Umbilical cord (tissue), 2 donors: ENCODE measurements around the gene UCK1. TPM values are rescaled to one million over a fixed set of nuclear protein-coding genes. Genes with fewer than 3 reads are reported as not detected.
"Not testable (repeated sequence)": the region's sequence is repeated elsewhere in the genome, so short reads cannot be mapped to it uniquely, and the experiment has no call there.

ENCODE experiments used
- DNase-seq: peaks from one replicate; pipeline ENCODE4 v3.0.0-alpha.2; 2015; ENCODE audit warnings: low spot score
- total RNA-seq: library from RNA; depleted of rRNA; stranded (reverse); fragments of >200 nt; gene quantifications from one replicate; pipeline ENCODE4 v1.2.3, GENCODE V29; 2014; ENCODE audit warnings: low replicate concordance; ENCODE audit not compliant: insufficient read depth

UCK1 gene
- total RNA-seq, 1 donor from 2014 or later, result 14.7 TPM

DNA sequence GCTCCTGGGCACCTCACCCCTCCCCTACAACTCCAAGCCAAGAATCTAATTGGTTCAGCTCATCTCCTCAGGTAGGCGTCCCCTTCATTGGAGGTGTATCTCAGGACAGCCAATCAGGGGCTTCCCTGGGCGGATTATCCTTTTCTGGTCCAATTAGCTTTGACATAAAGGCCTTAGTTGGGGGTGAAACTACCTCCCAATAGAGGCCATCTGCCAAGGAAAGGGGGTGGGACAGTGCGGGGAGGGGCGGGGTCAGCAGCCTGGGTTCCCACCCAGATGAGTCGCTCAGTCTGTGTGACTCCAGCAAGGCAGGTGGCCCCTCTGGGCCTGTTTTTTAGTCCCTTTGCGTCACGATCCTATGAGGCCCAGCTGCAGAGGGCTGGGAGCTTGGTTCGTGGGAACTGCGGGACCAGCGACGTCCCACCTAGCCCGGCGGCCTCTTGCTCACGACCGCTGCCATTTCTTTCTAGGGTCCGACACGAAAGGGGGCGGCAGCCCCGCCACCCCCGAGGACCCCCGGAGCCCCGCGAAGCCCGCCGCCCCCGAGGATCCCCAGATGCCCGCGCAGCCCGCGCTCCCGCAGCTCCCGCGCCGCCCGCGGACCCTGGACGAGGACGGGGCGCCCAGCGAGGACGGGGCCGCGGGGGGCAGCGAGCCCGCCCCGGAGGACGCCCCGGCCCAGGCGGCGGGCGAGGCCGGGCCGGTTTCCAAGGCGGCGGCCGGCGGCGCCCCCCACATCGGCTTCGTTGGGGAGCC, 23.2 kb upstream of the UCK1 start:
- no peak for DNase-seq

DNA sequence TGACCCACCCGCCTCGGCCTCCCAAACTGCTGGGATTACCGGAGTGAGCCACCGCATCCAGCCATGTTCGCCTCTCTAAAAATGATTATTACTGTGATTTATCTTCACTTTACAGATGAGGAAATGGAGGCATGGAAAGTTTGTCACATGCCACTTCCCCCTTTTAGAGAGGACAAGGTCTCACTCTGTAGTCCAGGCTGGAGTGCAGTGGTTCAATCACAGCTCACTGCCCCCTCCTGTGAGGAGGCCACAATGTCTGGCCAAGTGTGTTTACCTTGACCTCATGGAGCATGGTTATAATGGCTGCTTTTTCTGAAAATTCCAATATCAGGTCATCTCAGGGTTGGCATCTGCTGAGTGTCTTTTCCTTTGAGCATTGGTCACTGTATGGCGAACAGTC, 21.0 kb upstream of the UCK1 start:
- no peak for DNase-seq

DNA sequence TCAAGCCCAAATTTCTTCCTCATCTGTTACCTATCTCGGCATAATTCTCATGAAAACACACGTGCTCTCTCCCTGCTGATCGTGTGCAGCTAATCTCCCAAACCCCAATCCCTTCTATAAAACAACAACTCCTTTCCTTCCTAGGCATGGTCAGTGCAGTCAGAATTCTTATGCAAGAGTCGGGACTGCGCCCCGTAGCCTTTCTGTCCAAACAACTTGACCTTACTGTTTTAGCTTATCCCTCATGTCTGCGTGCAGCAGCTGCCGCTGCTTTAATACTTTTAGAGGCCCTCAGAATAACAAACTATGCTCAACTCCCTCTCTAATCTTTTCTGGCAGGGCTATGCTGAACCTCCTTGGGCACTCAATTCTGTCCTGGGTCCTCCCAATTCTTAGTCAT, 19.4 kb upstream of the UCK1 start:
- DNase-seq, result peak; percentile 18

DNA sequence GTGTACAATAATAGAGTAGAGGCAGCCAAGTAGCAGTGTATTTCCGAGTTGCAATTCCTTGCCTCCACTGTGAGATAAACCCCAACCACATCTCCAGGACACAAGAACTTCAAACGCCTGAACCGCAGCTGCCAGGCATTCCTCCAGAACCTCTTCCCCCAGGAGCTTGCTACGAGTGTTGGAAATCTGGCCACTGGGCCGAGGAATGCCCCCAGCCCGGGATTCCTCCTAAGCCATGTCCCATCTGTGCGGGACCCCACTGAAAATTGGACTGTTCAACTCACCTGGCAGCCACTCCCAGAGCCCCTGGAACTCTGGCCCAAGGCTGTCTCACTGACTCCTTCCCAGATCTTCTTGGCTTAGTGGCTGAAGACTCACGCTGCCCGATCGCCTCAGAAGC, 18.1 kb upstream of the UCK1 start:
- DNase-seq, result not testable (repeated sequence)

DNA sequence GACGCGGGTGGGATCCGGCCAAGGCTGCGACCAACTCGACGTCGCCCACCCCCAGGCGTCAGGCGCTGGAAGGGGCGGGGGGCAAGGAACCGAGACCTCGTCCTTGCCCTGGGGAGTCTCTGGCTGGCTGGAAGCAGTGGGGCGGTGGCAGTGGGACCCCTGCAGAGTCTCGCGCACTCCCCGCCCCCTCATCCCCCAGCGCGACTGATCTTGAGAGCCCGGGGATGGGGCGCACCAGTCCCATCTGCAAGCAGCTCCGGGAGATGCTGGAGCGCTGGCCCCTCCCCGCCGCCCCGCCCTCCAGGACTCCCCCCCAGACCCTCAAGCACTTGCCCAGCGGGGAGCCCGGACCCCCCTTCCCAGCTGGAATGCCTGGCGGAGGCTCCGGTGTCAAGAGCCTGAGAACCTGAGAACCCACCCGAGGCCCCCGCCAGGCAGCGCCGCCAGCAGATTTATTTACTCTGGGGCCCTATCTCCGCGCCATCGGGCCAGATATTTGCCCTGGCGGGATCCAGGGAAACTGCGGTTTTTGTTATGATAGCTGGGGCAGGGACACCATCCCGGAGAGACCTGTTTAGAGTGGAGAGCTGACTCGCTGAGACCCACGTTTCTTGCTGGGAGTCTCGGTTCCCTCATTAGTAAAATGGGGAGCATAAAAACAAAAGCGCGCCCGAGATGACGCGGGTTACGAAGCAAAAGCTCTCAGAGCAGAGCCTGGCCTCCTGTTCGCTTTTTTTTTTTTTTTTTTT, 15.4 kb upstream of the UCK1 start:
- DNase-seq, result no peak

DNA sequence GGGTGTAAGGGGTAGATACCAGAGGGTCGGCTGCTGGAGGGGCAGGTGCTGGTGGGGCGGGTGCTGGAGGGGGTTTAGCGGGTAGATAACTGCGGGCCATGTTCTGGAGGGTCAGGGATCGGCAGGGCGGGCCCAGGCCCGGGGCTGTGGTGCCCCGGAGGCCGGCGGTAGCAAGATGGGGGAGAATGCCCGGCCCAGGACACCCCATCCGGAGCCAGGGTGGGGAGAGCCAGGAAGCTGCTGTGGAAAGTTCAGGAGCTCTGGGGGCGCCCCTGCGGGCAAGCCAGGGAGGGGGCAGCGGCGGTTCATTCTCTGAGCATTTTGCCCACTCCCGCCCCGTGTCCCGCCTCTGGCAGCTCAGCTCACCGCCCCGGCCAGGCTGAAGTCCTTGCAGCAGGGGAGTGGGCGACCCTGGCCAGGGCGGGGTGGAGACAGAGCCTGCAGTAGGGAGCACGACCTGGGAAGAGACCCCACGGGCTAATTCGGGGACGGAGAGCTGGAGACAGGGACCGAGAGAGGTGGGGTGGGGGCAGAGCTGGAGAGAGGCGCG, 14.8 kb upstream of the UCK1 start:
- no peak for DNase-seq

DNA sequence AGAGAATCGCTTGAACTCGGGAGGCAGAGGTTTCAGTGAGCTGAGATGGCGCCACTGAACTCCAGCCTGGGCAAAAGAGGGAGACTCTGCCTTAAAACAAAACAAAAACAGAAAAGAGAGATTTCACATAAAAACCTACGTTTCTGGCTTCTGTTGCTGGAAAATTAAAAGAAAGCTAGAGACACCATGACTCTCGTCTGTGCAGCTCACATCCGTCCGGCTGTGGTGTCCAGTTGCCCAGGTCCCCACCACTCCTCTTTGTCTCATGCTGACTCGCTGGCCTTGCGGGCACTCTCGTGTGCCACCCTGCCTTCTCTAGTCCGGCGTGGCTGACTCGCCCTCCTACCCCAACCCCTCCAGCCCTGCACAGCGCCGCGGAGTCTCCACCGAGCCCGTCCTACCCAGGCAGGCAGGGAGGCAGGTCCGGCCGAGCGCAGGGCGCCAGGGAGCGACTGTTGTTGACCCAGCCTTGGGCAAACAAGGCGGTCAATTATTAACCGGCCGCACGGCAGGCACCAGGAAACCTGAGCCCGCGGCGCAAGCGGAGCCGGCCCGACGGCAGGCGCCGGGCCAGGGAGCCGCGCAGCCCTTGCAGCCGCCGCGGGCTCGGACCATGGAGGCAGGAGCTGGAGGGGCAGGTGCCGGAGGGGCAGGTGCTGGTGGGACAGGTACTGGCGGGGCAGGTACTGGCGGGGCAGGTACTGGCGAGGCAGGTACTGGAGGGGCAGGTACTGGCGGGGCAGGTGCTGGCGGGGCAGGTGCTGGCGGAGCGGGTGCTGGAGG, 14.1 kb upstream of the UCK1 start, which contains the start of gene PRRT1B:
Gene PRRT1B, plus strand, starts transcription at position 521 of the 783 bp plus-strand sequence. Its CDS starts 93 bp downstream, at position 614.
- DNase-seq, result no peak

DNA sequence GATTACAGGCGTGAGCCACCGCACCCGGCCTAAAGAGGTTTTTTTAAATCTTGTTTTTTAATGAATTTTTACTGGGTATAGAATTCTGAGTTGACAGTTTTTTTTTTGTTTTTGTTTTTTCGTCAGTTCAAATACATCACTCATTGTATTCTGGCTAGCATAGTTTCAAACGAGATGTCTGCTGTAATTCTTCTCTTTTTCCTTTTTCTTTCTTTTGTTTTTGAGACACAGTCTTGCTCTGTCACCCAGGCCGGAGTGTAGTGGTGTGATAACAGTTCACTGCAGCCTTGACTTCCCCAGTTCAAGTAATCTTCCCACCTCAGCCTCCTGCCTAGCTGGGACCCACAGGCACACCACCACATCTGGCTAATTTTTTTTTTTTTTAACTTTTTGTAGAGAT, 12.1 kb upstream of the UCK1 start:
- DNase-seq, result no peak

DNA sequence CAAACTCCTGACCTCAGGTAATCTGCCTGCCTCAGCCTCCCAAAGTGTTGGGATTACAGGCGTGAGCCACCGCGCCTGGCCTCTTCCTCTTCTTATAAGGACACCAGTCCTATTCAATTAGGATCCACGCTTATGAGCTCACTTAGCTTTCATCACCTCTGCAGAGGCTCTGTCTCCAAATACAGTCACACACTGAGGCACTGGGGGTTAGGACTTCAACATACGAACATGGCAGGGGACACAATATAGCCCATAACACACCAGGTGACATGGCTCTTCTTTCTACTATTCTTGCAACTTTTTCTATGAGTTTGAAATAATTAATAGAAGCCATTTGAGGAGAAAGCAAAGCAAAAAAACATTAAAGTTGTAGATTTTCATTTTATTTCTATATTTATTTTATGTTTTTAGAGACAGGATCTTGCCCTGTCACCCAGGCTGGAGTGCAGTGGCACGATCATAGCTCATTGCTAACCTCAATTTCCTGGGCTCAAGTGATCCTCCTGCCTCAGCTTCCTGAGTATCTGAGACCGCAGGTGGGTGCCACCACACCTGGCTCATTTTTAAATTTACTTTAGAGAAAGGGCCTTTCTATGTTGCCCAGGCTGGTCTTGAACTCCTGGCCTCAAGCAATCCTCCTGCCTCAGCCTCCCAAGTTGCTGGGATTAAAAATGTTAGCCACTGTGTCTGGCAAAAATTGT, 8.3 kb upstream of the UCK1 start:
- DNase-seq, result no peak

DNA sequence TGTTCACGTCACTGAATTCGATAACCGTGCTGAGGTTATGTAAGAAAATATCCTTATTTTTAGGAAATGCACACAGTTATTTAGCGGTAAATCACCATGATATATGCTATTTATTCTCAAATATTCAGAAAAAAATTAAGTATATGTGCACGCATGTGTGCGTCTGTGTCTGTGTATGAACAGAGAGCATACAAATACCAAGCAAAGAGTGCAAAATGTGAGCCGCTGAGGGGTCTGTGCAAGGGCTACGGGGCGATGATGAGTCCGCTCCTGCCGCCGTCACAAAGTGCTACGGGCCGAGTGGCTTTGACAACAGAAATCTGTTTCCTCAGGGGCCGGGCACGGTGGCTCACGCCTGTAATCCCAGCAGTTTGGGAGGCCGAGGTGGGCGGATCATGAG, 6.9 kb upstream of the UCK1 start:
- DNase-seq, result no peak

DNA sequence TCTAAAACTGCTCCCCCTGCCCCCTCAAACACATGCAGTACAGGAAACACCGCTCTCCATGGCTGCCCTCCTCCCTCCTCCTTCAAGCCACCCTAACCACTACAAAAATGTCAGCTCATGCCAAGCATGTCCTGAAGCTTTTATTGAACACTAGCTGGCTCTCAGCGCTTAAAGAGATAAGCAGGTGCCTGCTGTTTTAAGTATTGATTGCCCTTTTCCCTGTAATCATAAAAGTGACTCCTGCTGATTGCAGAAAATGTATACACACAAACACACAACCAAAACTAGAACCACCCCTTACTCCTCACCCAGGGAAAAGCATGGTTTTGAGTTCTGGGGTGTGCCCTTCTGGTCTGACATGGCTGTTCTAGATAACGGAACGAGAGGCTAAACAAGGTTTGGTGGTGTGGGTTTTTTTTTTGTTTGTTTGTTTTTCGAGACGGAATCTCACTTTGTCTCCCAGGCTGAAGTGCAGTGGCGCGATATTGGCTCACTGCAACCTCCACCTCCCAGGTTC, 3.7 kb upstream of the UCK1 start:
- no peak for DNase-seq

DNA sequence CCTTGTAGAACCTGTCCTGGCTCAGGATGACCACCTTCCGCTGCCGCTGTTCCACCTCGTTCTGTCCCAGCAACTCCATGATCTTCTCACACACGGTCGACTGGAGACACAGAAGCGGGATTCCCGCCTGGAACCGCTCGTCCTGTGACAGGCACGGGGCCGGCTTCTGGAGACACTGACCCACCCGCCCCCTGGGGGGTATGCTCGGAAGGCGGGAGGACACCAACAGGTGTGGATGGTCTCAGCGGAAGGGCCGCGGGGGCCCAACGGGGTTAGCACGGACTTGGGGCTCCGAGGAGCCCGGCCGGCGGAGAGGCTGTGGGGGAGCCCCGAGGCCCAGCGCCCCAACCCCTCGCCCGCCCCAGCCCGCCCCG, 530 bp downstream of the UCK1 start:
- peak; percentile 21 for DNase-seq

DNA sequence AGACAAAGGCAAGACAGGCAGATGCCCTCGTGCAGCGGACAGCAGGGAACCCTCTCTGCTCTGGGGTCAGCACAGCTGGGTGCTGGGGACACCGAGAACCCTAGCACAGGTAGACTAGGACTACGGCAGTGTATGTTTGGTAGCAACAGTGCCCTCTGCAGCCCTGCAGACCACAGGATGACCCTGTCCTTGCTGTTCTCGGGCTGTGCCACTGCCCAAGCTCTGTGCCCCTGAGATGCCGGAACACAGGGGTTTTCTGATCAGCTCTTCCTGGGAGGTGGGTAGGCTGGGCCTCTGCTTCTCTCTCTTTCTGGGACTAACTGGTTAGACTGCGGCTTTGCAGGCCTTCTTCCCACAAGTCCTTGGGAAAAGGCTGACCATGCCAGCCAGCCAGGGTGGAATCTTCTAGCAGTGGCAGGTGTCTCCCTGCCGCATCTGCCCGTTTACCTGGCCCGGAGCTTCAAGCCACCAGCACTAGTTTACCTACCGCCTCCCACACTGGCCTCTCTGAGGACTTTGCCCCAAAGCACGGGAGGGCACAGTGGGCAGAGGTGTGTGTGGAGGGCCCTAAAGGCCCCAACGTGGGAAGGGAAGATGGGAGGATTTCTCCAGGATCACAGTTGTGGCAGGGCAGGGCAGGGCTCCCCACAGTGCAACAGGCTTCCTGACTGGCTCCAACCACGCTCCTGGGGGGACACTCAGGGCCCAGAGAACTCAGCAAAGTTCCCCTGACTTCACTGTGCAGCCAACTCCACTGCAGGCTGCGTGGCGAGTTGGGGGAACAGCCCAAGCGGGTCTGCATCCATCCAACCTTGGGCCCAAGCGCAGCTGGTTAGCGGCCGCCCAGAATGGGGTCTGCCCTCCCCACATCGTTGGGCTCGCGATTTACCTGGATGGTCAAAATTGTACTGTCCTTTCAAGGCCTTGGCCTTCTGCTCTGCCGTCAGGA, 1.2 kb downstream of the UCK1 start:
- no peak for DNase-seq

DNA sequence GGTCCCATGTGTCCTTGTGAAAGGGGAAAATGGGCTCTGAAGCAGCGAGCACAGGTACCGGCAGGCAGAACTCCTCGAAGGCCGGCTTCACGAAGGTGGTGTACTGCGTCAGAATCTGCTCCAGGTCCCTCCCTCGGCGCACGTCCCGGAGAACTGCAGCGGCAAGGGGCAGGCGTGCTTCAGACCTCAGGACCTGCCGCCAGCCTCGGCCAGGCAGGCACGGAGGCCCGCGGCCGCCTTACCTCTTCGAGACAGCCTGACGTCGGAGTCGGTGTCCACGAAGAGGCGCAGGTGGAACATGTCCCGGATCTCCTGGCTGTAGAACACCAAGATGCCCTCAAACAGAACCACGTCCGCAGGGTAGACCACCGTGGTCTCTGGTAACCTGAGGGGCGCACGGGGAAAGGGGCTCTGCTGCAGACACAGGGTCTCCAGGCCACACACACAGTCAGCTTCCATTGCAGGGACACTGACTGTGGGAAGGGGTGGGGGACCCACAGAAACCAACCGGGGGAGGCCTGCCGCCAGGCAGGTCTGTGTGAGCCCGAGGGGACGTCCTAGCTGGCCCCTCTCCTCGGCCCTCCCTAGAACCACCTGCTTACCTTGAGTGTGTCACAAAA, 2.1 kb downstream of the UCK1 start:
- no peak for DNase-seq

DNA sequence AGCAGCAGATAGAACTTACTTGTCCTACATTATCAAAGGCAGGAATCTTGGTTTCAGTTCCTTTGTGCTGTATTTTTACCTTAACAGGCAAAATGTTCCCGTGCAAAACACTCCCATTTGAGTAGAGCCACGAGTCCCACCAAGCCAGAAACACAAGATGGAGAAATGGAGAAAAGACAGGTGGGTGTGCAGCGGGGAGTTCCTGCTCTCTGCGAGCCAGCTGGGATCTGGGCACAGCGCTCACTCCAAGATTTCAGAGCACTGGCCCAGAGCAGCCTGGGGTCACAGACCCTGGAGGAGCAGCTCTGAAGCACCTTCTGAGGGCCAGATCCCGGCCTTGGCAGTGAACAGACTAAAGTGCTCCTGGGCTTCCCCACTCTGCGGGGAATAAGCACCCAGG, 2.9 kb downstream of the UCK1 start:
- no peak for DNase-seq

DNA sequence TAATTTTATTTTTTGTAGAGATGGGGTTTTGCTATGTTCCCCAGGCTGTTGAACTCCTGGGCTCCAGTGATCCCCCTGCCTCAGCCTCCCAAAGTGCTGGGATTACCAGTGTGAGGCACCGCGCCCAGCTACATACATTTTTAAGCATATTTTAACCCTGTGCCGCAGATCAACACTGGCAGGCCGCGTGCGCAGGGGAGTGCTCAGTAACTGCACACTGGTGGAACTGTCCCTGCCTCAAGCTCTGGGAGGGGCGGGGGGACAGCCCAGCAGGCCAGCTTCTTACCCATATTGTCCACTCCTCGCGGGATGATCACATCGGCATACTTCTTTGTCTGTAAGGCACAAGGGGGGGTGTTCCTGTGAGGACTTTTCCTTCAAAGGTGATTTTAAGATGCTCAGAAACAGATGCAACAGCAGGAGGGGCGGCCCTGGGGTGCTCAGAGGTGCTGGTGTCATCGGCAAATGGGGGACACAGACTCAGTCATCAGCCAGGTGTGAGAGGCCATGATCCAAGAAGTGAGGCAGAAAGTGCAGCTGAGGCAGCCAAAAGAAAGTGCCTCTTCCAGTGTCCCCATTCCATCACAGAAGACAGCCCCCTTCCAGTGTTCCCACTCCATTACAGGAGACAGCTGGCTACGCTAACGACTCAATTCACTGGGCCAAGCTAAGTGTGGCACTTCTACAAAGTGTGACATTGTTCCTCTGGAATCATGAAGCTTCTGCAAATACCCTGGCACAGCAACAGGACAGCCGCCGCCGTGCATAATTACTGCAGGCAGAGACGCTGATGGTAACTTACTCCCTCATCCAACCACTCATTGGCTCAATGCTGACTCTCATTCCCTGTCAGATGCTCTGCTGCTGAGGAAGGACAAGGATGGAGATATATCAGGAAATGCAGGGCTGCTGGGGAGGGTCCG, 5.2 kb downstream of the UCK1 start:
- no peak for DNase-seq

DNA sequence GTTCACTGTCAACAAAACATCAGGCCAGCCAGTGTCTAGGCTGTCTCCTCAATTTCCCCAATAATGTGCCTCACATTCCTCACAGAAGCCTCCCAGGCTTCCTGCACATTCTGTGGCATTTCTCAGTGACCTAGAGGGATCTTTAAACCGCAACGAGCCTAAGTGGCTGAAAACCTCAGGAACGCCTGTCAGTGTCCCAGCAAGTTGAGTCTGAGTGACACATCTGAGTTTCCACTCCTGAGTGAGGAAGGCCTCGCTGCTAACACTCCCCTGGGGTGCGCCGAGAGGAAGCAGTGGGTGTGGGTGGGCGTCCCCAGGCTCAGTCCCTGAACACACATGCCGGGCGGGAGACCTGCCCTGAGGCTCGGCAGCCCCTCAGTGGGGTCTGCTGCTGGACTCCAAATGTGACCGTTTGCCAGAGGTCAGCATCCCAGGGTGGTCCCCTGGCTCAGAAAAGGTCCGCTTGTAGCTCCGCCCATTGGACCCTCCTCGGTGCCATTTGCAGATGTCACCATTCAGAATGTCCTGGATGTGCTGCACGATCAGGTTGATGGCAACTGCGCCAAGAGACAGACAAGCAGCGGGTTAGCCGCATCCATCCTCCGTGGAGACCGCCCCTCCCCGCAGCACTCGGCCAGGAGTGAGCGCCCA, 6.3 kb downstream of the UCK1 start:
- no peak for DNase-seq
